NCI-H2029 (cell line): ENCODE results near the gene SCFD2.
"Not testable (repeated sequence)": the region's sequence is repeated elsewhere in the genome, so short reads cannot be mapped to it uniquely, and the experiment has no call there.

ENCODE experiments used
- DNase-seq: peaks from one replicate; lab custom pipeline; 2025; lab: John Stamatoyannopoulos, UW

Gene SCFD2

DNA sequence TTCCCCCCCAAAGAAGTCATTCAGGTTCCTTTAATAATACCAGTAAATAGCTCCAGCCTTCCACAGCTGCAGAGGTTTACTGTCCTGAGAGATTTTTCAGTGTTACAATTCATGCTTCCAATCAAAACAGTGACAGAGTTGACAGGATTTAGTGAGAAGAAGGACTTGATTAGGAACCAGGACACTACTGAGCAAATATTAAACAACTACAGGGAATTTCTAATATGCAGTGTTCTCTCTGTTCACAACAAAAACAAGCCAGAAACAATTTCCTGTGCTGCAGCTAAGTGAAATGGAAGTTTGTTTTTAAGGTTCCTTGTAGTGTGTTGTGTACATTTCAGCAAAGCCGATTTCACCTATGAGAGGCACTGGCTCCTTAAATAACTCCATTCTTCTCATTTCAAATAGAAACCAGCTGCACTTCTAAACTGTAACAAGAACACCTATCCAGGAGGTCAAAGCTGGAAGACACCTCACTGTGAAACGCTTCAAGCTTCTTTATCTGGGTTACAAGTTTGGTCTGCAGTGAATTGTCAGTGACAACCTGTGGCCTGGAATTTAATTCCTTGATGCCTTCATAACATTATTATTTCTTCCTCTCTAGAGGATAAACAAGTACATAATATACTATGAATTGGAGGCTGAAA lies 354.5 kb downstream of the SCFD2 start:
- DNase-seq, result no peak

- DNase-seq, result no peak
Measured at GRCh38 chr4:53010318-53010717, 355.5 kb downstream of the SCFD2 start.

DNA sequence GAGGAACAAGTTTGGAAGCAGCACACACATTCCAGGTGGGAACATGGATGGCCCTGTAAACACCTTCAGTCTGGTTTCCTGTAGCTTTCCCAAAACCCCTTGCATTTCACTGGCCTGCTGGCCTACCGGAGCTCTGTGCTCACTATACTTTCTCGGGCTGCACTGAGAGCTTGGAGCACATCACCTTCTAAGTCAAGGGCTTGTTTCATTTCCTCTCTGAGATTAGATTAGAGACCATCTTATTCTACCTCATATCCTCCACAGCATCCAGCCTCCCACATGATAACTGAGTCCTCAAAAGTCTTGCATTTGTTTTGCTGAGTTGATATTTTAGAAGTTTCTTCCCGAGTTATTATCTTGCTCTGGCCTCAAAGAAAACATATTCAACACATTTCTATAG lies 356.0 kb downstream of the SCFD2 start:
- DNase-seq, result no peak

DNA sequence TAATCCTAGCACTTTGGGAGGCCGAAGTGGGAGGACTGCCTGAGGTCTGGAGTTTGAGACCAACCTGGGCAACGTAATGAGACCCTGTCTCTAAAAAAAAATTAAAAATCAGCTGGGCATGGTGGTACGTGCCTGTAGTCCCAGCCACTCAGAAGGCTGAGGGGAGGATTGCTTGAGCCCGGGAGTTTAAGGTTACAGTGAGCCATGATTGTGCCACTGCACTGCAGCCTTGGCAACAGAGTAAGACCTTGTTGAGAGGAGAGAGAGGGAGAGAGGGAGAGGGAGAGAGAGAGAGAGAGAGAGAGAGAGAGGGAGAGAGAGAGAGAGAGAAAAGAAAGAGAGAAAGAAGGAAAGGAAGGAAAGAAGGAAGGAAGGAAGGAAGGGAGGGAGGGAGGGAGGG lies 358.8 kb downstream of the SCFD2 start:
- DNase-seq, result no peak

- DNase-seq, result no peak
Measured at GRCh38 chr4:53005808-53006207, 360.1 kb downstream of the SCFD2 start.

- no peak for DNase-seq
Measured at GRCh38 chr4:53005149-53005546, 360.7 kb downstream of the SCFD2 start.

DNA sequence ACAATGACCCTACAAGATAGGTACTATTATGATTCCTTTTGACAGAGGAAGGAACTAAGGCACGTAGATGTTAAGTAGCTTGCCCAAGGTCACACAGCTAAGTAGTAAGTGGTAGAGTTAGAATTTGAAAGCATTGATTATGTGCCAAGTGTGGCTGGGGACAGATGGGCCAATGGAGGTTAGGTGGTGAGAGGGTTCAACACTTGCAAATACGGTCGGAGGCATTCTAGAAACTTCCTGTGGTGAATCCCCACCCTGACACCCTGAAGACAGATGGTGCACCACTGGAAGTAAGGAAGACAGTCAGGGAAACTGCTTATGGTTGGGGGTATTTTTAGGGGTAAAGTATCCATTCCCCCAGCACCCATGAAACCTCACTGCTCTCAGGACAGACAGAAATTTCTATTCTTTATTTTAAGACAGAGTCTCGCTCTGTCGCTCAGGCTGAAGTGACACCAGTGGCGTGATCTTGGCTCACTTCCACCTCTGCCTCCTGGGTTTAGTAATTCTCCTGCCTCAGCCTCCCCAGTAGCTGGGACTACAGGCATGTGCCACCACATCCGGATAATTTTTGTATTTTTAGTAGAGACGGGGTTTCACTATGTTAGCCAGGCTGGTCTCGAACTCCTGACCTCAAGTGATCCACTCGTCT lies 361.2 kb downstream of the SCFD2 start:
- DNase-seq, result no peak

- no peak for DNase-seq
Measured at GRCh38 chr4:53003959-53004358, 361.9 kb downstream of the SCFD2 start.

GRCh38 chr4:53000560-53000959 lies 365.3 kb downstream of the SCFD2 start:
- no peak for DNase-seq

DNA sequence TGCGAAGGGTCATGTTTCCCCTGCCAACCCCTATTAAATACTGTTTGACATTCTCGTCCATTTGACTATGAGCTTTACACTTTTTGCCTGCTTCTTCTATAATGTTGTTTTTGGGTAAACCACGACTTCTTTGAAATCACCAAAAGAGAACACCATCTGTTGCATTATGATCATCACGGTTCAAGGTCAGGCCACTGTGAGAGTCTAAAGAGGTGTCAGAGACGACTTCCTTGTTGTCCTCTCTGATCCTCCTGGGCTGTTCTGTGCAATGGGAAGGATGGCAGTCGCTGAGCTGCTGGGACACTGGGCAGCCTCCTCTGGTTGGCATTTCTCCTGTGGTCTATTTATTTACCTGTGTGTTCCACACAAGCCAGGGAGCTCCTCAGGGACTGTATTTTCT lies 366.2 kb downstream of the SCFD2 start:
- no peak for DNase-seq

- no peak for DNase-seq
Measured at GRCh38 chr4:52998413-52998812, 367.4 kb downstream of the SCFD2 start.

- DNase-seq, result no peak
Measured at GRCh38 chr4:52997132-52997416, 368.8 kb downstream of the SCFD2 start.

GRCh38 chr4:52996261-52997131 lies 369.4 kb downstream of the SCFD2 start:
- DNase-seq, result no peak

GRCh38 chr4:52995360-52996030 lies 370.4 kb downstream of the SCFD2 start:
- DNase-seq, result no peak

GRCh38 chr4:52994567-52994966 lies 371.3 kb downstream of the SCFD2 start:
- DNase-seq, result no peak

- no peak for DNase-seq
Measured at GRCh38 chr4:52993771-52994170, 372.1 kb downstream of the SCFD2 start.

- not testable (repeated sequence) for DNase-seq
Measured at GRCh38 chr4:52992551-52992950, 373.3 kb downstream of the SCFD2 start.

DNA sequence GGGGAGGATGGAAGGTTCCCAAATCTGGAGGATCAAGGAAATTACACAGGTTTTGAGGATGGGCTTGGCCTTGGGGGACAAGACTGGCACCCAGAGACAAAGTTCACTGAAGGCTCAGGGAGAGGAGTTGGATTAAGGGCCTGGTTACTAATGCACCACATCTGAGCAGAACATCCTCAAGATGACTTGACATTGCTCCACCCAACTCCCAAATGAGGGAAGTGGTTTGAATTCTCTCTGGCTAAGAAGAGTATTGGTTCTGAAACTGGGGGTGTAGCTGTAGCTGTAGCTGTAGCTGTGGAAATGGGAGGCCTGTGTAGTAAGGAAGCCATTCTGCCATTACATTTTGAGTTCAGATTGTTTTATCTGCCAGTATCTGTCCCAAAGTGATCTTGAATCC lies 374.4 kb downstream of the SCFD2 start:
- DNase-seq, result no peak

DNA sequence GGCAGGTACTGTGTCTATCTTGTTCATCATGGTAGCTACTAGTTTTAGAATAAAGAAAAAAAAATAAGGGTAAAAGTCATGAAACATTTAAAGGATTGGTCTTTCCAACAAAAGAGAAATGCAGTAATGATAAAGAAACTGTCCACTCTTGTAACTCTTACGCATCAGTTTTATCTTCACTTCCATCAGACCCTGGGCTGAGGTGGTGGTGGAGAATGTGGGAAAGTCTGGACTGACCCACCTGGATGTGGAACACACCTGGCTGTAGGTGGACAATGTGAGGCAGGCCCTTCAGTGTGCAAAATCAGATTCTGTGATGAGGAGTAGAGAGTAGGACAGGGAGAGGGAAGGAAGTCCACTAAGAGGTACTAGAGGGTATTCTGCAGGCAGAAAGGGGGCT lies 375.2 kb downstream of the SCFD2 start:
- DNase-seq, result no peak

DNA sequence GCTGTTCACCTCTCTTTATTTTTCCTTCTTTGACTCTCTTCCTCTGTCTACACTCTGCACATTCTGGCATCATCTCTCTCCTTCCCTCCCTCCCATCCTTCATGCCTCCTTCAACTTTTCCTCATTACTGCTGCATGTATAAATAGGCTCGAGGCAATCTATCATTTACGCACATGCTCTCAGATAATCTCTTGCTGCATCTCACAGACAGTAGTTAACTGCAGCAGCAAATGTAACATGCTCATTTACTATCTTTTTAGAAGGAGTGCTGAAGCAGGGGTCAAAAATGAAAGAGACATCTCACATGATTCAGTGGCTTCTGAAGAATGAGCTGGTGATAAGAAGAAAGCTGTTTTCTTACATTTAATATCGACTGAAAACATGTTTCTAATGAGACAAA lies 376.0 kb downstream of the SCFD2 start:
- no peak for DNase-seq

- no peak for DNase-seq
Measured at GRCh38 chr4:52987392-52988056, 378.3 kb downstream of the SCFD2 start.

DNA sequence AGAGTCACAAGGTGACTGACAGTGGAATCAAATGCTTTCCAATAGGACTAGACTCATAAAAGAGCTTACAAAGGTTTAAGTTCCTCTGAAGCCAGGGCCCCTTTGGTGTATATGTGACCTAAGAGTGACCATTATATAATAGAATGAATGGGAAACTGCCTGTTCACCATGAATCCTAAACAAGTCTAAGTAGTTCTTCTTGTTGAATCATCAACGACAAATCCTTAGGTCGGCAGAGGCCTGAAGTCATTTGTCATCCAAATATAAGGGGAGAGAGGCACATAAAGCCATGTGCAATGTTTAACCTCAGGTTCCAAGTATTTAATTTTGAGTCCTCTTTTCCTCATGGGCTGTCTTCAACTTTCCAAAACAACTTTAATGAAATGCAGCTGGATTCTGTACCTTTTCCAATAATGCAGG lies 381.4 kb downstream of the SCFD2 start:
- DNase-seq, result no peak
